Endothelial cell of umbilical vein (primary cell): ENCODE results near the gene OPCML. TPM values are rescaled to one million over a fixed set of nuclear protein-coding genes. Genes with fewer than 3 reads are reported as not detected.

Experiments
- BruUV-seq: library from RNA; stranded (reverse); fragments of 400-500 nt; replicated peaks from 2 replicates; lab custom pipeline; 2021; lab: Mats Ljungman, UMichigan
- CTCF ChIA-PET: fragments of 300-600, 350-600 bp; sonication (Branson Sonifier 250); formaldehyde crosslinking; loops from one replicate; lab custom pipeline; 2021; ENCODE audit warnings: antibody characterized with exemption, inconsistent platforms; lab: Charles Lee
- POLR2A ChIA-PET: fragments of 300-600, 350-600 bp; sonication (Branson Sonifier 250); formaldehyde crosslinking; loops from one replicate; lab custom pipeline; 2021; ENCODE audit warnings: antibody characterized with exemption, inconsistent platforms; lab: Charles Lee
- DNase-seq: peaks from one replicate; pipeline ENCODE4 v3.0.0-alpha.2; 2011; ENCODE audit warnings: low read depth, low spot score
- FAIRE-seq: peaks from 2 replicates; lab custom pipeline; 2011; peaks lifted over from hg19 to GRCh38; lab: Jason Lieb, UNC
- H2AFZ ChIP-seq: 2 replicates; pipeline ENCODE4 v1.6.0; 2012; ENCODE audit warnings: low read depth, low read length, control low read depth, inconsistent platforms
- H3K27ac ChIP-seq: 2 replicates; pipeline ENCODE4 v1.5.1; 2011; ENCODE audit warnings: low read depth, mild to moderate bottlenecking, control low read depth, low read length, moderate library complexity; ENCODE audit not compliant: insufficient read depth
- H3K27me3 ChIP-seq, 2 experiments: 2 replicates each; pipeline versions ENCODE4 v1.6.0 to v1.6.1; 2011; ENCODE audit warnings: low read length in 2 of 2, mixed read lengths in 1 of 2; ENCODE audit not compliant: control insufficient read depth in 2 of 2, insufficient read depth in 2 of 2
- H3K36me3 ChIP-seq, 2 experiments: 2 replicates in 1 of 2; 3 replicates in 1 of 2; pipeline ENCODE4 v1.5.1; 2011; ENCODE audit warnings: low read length in 2 of 2, mild to moderate bottlenecking in 1 of 2, moderate library complexity in 1 of 2; ENCODE audit not compliant: control insufficient read depth in 2 of 2, insufficient read depth in 2 of 2; ENCODE audit errors: extremely low read depth in 1 of 2
- H3K4me1 ChIP-seq: 3 replicates; pipeline ENCODE4 v1.5.1; 2011; ENCODE audit warnings: mild to moderate bottlenecking, low read length; ENCODE audit not compliant: control insufficient read depth, insufficient read depth; ENCODE audit errors: extremely low read depth
- H3K4me2 ChIP-seq: 2 replicates; pipeline ENCODE4 v1.6.1; 2011; ENCODE audit warnings: low read length, control low read depth, mixed read lengths; ENCODE audit not compliant: insufficient read depth
- H3K4me3 ChIP-seq, 3 experiments: fragments of 200-600 bp in 1 of 3; sonication (generic), shearing (Covaris generic) in 1 of 3; replicated peaks in 1 of 3; 2 replicates each; pipeline ENCODE4 v1.5.1; 2011 to 2016; ENCODE audit warnings: control low read depth in 3 of 3, low read length in 3 of 3, mild to moderate bottlenecking in 2 of 3, inconsistent platforms in 1 of 3, low read depth in 1 of 3, moderate library complexity in 1 of 3; ENCODE audit not compliant: insufficient read depth in 1 of 3
- H3K79me2 ChIP-seq: 2 replicates; pipeline ENCODE4 v1.6.0; 2012; ENCODE audit warnings: low read length, inconsistent platforms; ENCODE audit not compliant: control insufficient read depth, insufficient read depth
- H3K9ac ChIP-seq: replicated peaks from 2 replicates; pipeline ENCODE3; 2011; ENCODE audit warnings: low read length, control low read depth; ENCODE audit not compliant: insufficient read depth; ENCODE audit errors: extremely low read depth
- H3K9me1 ChIP-seq: replicated peaks from 3 replicates; pipeline ENCODE4 v1.6.0; 2011; ENCODE audit warnings: mild to moderate bottlenecking, low read length; ENCODE audit not compliant: control insufficient read depth, insufficient read depth; ENCODE audit errors: extremely low read depth
- H3K9me3 ChIP-seq: replicated peaks from 2 replicates; pipeline ENCODE4 v1.5.1; 2012; ENCODE audit warnings: low read length, inconsistent platforms; ENCODE audit not compliant: control insufficient read depth, insufficient read depth
- H4K20me1 ChIP-seq: replicated peaks from 2 replicates; pipeline ENCODE3; 2011; ENCODE audit warnings: mild to moderate bottlenecking, low read length; ENCODE audit not compliant: control insufficient read depth, insufficient read depth; ENCODE audit errors: extremely low read depth
- CTCF ChIP-seq, 2 donors: IDR thresholded peaks; 1 replicate in 1 of 2; 2 replicates in 1 of 2; pipeline ENCODE4 v1.5.1; 2011; ENCODE audit warnings: low read length in 2 of 2, mild to moderate bottlenecking in 2 of 2, moderate library complexity in 2 of 2, control low read depth in 1 of 2, inconsistent platforms in 1 of 2, low read depth in 1 of 2; ENCODE audit not compliant: insufficient read depth in 1 of 2; ENCODE audit errors: extremely low read depth in 1 of 2
- EZH2 ChIP-seq: IDR thresholded peaks from 2 replicates; pipeline ENCODE4 v1.6.1; 2012; ENCODE audit warnings: borderline replicate concordance, low read depth, mild to moderate bottlenecking, moderate library complexity, low read length, inconsistent platforms; ENCODE audit not compliant: severe bottlenecking
- FOS ChIP-seq: IDR thresholded peaks from 2 replicates; pipeline ENCODE4 v1.6.1; 2011; ENCODE audit warnings: mild to moderate bottlenecking, low read length, moderate library complexity, borderline replicate concordance; ENCODE audit not compliant: insufficient read depth
- GATA2 ChIP-seq: IDR thresholded peaks from 2 replicates; pipeline ENCODE4 v1.7.0; 2011; ENCODE audit warnings: low read depth, mild to moderate bottlenecking, moderate library complexity, mixed read lengths, low read length; ENCODE audit not compliant: insufficient read length, insufficient read depth
- JUN ChIP-seq: IDR thresholded peaks from 2 replicates; pipeline ENCODE4 v1.6.1; 2011; ENCODE audit warnings: borderline replicate concordance, low read depth; ENCODE audit not compliant: insufficient read length, insufficient read depth
- MAX ChIP-seq: IDR thresholded peaks from 2 replicates; pipeline ENCODE4 v1.6.1; 2011; ENCODE audit not compliant: insufficient read depth, insufficient read length
- MYC ChIP-seq: IDR thresholded peaks from one replicate; pipeline ENCODE4 v1.6.1; 2011; ENCODE audit warnings: mild to moderate bottlenecking, low read depth, low read length
- POLR2A ChIP-seq: IDR thresholded peaks from 2 replicates; pipeline ENCODE4 v1.6.1; 2012; ENCODE audit warnings: low read depth, mild to moderate bottlenecking, control low read depth, low read length
- POLR2AphosphoS5 ChIP-seq: IDR thresholded peaks from 2 replicates; pipeline ENCODE4 v1.6.1; 2012; ENCODE audit warnings: low read depth, mild to moderate bottlenecking, control low read depth, low read length, moderate library complexity; ENCODE audit not compliant: insufficient read depth
- dilution Hi-C: fragments of 300-500 bp; cut with MboI; formaldehyde crosslinking; loops from one replicate; pipeline ENCODE4 v1.15.0; 2019; ENCODE audit warnings: low sequenced_read_pairs; ENCODE audit not compliant: extremely low pct_ligation_motif_present
- intact Hi-C: fragments of 100-400 bp; cut with micrococcal nuclease; formaldehyde crosslinking; loops from one replicate; pipeline ENCODE4 v1.10.0; 2022
- polyA plus RNA-seq, 4 experiments: library from polyadenylated mRNA; depleted of rRNA in 3 of 4; stranded (reverse) in 3 of 4; unstranded in 1 of 4; fragments of >200 nt; gene quantifications; 2 replicates each; pipeline versions ENCODE4 v1.2.1 to v1.2.3, GENCODE V29; 2011 to 2012; ENCODE audit warnings: missing spikeins in 1 of 4
- total RNA-seq: library from RNA; stranded (reverse); gene quantifications from 2 replicates; pipeline ENCODE4 v1.2.3, GENCODE V29; 2021

Gene OPCML
- total and polyA plus RNA-seq, 2 donors (not counting 3 experiments of a cell fraction or from before 2014, with no cell fraction given) = not detected

- H3K9ac ChIP-seq = no peak overlapping the region
- no peaks in the 10 kb centered on the region for H3K4me1 ChIP-seq
- DNase-seq = no peak
- H3K27me3 ChIP-seq = no peaks in the 10 kb centered on the region
- no peak overlapping the region for H3K4me3 ChIP-seq
- ChIA-PET CTCF (no interaction called here), POLR2A (no interaction called here)
- no peaks in the 10 kb centered on the region for H3K9me1 ChIP-seq
- TF ChIP-seq GATA2 (no peak), EZH2 (no peak), MAX (no peak), POLR2AphosphoS5 (no peak), JUN (no peak), MYC (no peak), FOS (no peak), CTCF (IDR thresholded peaks at IDR 0.05; ENCODE audit: extremely low read depth in 1 of 2, insufficient read depth in 1 of 2, low read depth in 1 of 2, low read length in 2 of 2) (no peak), POLR2A (no peak)
- no peak overlapping the region for H3K27ac ChIP-seq
- no peak overlapping the region for H3K4me2 ChIP-seq
- H3K36me3 ChIP-seq = no peaks in the 10 kb centered on the region
- no TSS peak for BruUV-seq
- FAIRE-seq = no peak
- intact Hi-C loops (no loop called here), dilution Hi-C loops (no loop called here)
- no peaks in the 10 kb centered on the region for H4K20me1 ChIP-seq
- H3K9me3 ChIP-seq = peaks cover 9% of the 10 kb centered on the region
- no peaks in the 10 kb centered on the region for H3K79me2 ChIP-seq
- H2AFZ ChIP-seq = no peak overlapping the region
These were observed 334.9 kb downstream of the OPCML start for GRCh38 chr11:133197425-133197824.
